Common myeloid progenitor, CD34-positive (primary cell): Measurements from ENCODE around the gene DNAJB7. TPM values are rescaled to one million over a fixed set of nuclear protein-coding genes. Genes with fewer than 3 reads are reported as not detected.

Source experiments
- CTCF ChIA-PET: fragments of 350-600 bp; sonication (Branson Sonifier 250); formaldehyde crosslinking; loops from one replicate; lab custom pipeline; 2021; ENCODE audit warnings: antibody characterized with exemption; lab: Charles Lee
- POLR2A ChIA-PET: fragments of 350-600 bp; sonication (Branson Sonifier 250); formaldehyde crosslinking; loops from one replicate; lab custom pipeline; 2021; ENCODE audit warnings: antibody characterized with exemption; lab: Charles Lee
- DNase-seq, 3 donors: peaks; one replicate each; pipeline versions ENCODE4 v3.0.0 to v3.0.0-alpha.2; 2013
- H3K27ac ChIP-seq, 2 experiments: 1 replicate in 1 of 2; 2 replicates in 1 of 2; pipeline ENCODE4 v1.7.0; 2013; ENCODE audit warnings: inconsistent platforms in 2 of 2, low read length in 2 of 2, mild to moderate bottlenecking in 2 of 2, low read depth in 1 of 2, moderate library complexity in 1 of 2; ENCODE audit not compliant: severe bottlenecking in 2 of 2, insufficient read depth in 1 of 2, poor library complexity in 1 of 2
- H3K27me3 ChIP-seq, 5 experiments: replicated peaks in 2 of 5; 1 replicate in 3 of 5; 2 replicates in 2 of 5; pipeline versions ENCODE4 v1.6.1 to v1.7.0; 2013; ENCODE audit warnings: low read length in 4 of 5, mild to moderate bottlenecking in 2 of 5, moderate library complexity in 2 of 5, inconsistent platforms in 1 of 5; ENCODE audit not compliant: insufficient read depth in 5 of 5, control insufficient read depth in 4 of 5
- H3K36me3 ChIP-seq, 4 experiments: 1 replicate in 2 of 4; 2 replicates in 2 of 4; pipeline versions ENCODE4 v1.6.1 to v1.7.0; 2013; ENCODE audit warnings: low read length in 3 of 4, control low read depth in 1 of 4, mild to moderate bottlenecking in 1 of 4; ENCODE audit not compliant: control insufficient read depth in 4 of 4, insufficient read depth in 4 of 4
- H3K4me1 ChIP-seq, 4 experiments: 1 replicate in 3 of 4; 2 replicates in 1 of 4; pipeline versions ENCODE4 v1.6.1 to v1.7.1; 2013; ENCODE audit warnings: low read length in 3 of 4, mild to moderate bottlenecking in 3 of 4, control low read depth in 1 of 4, inconsistent platforms in 1 of 4, moderate library complexity in 1 of 4; ENCODE audit not compliant: control insufficient read depth in 4 of 4, insufficient read depth in 4 of 4; ENCODE audit errors: control extremely low read depth in 1 of 4
- H3K4me3 ChIP-seq, 7 experiments: 1 replicate in 4 of 7; 2 replicates in 3 of 7; pipeline versions ENCODE4 v1.5.1 to v1.7.0; 2013; ENCODE audit warnings: mild to moderate bottlenecking in 7 of 7, low read length in 6 of 7, moderate library complexity in 6 of 7, inconsistent platforms in 2 of 7, low read depth in 2 of 7, control low read depth in 1 of 7; ENCODE audit not compliant: insufficient read depth in 4 of 7, control insufficient read depth in 1 of 7; ENCODE audit errors: extremely low read depth in 1 of 7
- H3K9me3 ChIP-seq, 5 experiments: 1 replicate in 4 of 5; 2 replicates in 1 of 5; pipeline versions ENCODE4 v1.6.1 to v1.7.1; 2013; ENCODE audit warnings: low read length in 4 of 5, mild to moderate bottlenecking in 2 of 5, inconsistent platforms in 1 of 5, low read depth in 1 of 5, moderate library complexity in 1 of 5; ENCODE audit not compliant: control insufficient read depth in 4 of 5, insufficient read depth in 2 of 5; ENCODE audit errors: control extremely low read depth in 1 of 5
- WGBS: methylation state at CpG from one replicate; pipeline ENCODE4 v1.1.5; 2013; ENCODE audit not compliant: insufficient coverage; 5-methylcytosine and 5-hydroxymethylcytosine counted together
- polyA plus RNA-seq: library from polyadenylated mRNA; unstranded; fragments of 120-200 nt; gene quantifications from one replicate; pipeline ENCODE4 v1.2.1, GENCODE V29; 2013

DNAJB7 gene
- polyA plus RNA-seq: 0.36 TPM

DNA sequence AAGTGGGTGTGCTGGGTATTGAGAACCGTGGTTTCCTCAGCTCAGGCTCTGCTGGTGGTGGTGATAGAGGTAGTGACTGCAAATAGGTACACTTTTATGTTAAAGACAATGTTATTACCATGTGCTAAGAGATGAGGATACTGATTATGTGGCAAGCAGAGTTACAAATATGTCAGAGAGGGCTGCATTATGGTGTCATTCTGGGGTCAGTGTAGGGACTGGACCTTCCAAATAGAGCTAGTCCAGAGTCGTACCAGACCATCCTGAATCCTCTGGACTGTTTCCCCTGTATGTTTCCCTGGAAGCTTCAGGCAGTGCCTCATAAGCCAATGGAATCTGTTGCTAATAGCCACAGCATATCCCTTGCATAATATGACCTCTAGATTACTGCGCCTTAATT lies at the start of gene DNAJB7:
DNAJB7 (minus strand) TSS at position 101 of the 400 bp plus-strand sequence. CDS start 119 bp downstream, outside the sequence.
- ChIA-PET CTCF (interaction anchor here (0.9 to 1.3 kb wide), 2 partner anchors 9 to 37 kb away, joined by 3 to 5 read pairs; no protein-coding TSS in a partner anchor), POLR2A (no interaction called here)
- Histone ChIP-seq H3K27me3 (no peaks in the 10 kb centered on the region), H3K4me3 (no peak within 1 kb of the TSS), H3K27ac (no peak within 1 kb of the TSS), H3K9me3 (no peaks in the 10 kb centered on the region), H3K36me3 (peaks cover 3 to 15% (median 7%) of the 10 kb centered on the region in 4 experiments), H3K4me1 (peaks cover 6 to 17% (median 11%) of the 10 kb centered on the region in 4 experiments)
- DNase-seq: no peak
- 92% methylated on average over 2 of the region's 3 CpGs for WGBS

DNA sequence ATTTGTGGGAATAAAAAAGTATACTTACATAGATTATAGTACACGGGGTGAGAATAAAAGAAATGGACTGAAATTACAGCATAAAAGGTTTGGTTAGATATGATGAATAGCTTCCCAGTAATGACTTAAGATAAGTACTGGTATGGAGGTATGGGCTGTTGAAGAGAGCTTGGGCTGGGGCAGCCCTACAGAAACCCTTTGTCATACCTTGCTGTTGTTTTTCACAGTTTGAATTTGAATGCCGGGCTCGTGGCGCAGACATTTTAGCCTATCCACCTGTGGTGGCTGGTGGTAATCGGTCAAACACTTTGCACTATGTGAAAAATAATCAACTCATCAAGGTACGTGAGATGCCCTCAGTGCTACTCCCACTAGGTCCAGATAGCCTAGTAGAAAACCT lies 47.0 kb upstream of the DNAJB7 start:
- POLR2A ChIA-PET: no interaction called here
- WGBS: 100% methylated on average over 6 of the region's 6 CpGs

DNA sequence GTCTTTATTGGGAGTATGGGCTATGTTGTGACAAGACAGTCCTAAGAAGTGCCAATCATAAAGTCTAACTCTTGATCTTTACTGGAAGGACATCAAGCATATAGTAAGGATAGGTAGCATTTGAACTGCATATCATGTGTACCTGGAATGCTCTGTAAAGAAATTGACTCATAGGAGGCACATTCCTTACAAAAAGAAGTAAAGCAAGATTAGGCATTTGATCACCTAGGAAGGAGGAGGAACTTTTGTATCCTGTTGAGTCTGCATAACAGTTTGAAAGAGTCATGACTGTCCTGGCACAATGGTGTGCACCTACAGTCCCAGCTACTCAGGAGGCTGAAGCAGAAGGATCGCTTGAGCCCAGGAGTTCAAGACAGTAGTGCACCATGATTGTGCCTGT lies 42.2 kb upstream of the DNAJB7 start:
- ChIA-PET POLR2A (no interaction called here), CTCF (interaction anchor here (0.7 to 1.8 kb wide), 2 partner anchors 12 to 221 kb away, joined by 3 to 6 read pairs; no protein-coding TSS in a partner anchor)
- Histone ChIP-seq H3K9me3 (no peaks in the 10 kb centered on the region), H3K36me3 (peaks cover 3 to 6% (median 4%) of the 10 kb centered on the region in 4 experiments), H3K27me3 (no peaks in the 10 kb centered on the region), H3K27ac (no peak overlapping the region), H3K4me1 (no peaks in the 10 kb centered on the region), H3K4me3 (no peak overlapping the region)
- no peak for DNase-seq
- WGBS: 92% methylated on average over 1 of the region's 1 CpG

More for the DNA sequence above, 47.0 kb upstream of the DNAJB7 start:
- Histone ChIP-seq H3K27ac (no peak overlapping the region), H3K27me3 (no peaks in the 10 kb centered on the region), H3K4me3 (no peak overlapping the region), H3K9me3 (no peaks in the 10 kb centered on the region), H3K4me1 (no peaks in the 10 kb centered on the region), H3K36me3 (peaks cover 0 to 20% (median 10%) of the 10 kb centered on the region in 4 experiments)
- no peak for DNase-seq
- CTCF ChIA-PET: interaction anchor here (0.8 to 2.3 kb wide), 6 partner anchors 8 to 51 kb away, joined by 3 to 11 read pairs (median 4); no protein-coding TSS in a partner anchor

DNA sequence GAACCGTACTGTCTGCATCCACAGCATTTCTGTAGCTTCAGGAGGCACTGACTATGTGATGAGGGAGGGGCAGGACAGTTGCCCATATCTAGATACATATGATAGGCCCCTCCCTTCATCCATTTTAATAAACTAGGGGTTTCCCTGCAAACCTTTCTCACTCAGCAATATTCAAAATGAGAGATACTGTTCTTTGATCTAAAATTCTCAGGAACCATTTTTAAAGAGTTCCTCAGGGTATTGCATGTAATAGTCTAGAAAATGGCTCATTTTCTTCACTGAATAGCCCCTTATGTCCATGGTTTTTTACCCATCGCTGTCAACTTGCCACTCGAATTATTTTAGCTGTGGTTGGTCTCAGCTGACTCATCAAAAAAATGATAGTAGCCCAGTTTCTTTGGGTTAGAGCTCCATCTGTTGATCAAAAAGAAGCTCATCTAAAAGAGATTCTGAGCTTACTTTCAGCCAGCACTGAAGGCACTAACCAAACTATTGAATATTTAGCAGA lies 37.0 kb upstream of the DNAJB7 start:
- ChIA-PET CTCF (interaction anchor here (0.9 to 1.8 kb wide), 17 partner anchors 9 to 462 kb away, joined by 3 to 11 read pairs (median 4); partner anchors contain the start of gene DNAJB7), POLR2A (no interaction called here)
- Histone ChIP-seq H3K4me1 (peaks cover 0 to 4% (median 0%) of the 10 kb centered on the region in 4 experiments), H3K9me3 (no peaks in the 10 kb centered on the region), H3K27ac (no peak overlapping the region), H3K4me3 (peak overlapping the region in 2 of 7 experiments; percentile 30 to 46), H3K27me3 (no peaks in the 10 kb centered on the region), H3K36me3 (peaks cover 0 to 3% (median under 1%) of the 10 kb centered on the region in 4 experiments)
- DNase-seq: peak; percentile 67 to 83 (median 80)
- WGBS: 8% methylated on average over 2 of the region's 3 CpGs

DNA sequence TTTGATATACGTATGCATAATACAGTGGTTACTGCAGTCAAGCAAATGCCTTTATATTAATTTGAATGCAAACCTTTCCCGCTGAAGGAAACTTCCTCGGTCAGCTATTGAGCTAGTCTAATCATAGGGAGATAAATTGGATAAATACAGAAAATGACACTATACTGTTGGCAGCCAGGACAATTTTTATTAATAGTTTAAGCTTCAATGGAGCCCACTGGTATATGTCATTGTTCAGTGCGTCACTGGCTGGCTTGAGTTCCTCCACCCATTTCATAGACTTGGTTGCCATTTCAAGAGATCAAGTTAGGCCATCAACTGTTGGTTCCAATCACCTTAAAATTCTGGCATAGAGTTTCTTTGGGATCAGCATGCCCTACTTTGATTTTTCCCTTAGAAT lies 32.5 kb upstream of the DNAJB7 start:
- 92% methylated on average over 3 of the region's 4 CpGs for WGBS
- Histone ChIP-seq H3K27me3 (no peaks in the 10 kb centered on the region), H3K36me3 (peaks cover 2 to 6% (median 3%) of the 10 kb centered on the region in 4 experiments), H3K9me3 (no peaks in the 10 kb centered on the region), H3K4me1 (peaks cover 0 to 4% (median 0%) of the 10 kb centered on the region in 4 experiments), H3K4me3 (no peak overlapping the region), H3K27ac (no peak overlapping the region)
- DNase-seq: no peak
- CTCF ChIA-PET: interaction anchor here (1.2 kb wide), 1 partner anchor 38 kb away, joined by 4 read pairs; the partner anchor contains the start of genes ST13 and XPNPEP3
- POLR2A ChIA-PET: no interaction called here

DNA sequence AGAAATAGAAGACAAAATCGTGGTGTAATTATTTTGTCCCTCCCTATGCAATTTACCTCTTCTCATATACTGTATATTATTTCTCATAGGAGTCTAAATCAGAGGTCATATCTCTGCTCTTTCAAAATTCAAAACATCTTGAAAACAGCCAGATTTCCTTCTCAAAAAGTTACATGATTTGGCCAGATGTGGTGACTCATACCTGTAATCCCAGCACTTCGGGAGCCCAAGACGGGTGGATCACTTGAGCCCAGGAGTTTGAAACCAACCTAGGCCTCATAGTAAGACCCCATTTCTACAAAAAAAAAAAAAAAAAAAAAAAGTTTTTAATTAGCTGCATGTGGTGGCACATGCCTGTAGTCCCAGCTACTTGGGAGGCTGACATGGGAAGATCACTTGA lies 29.0 kb upstream of the DNAJB7 start:
- H3K27ac ChIP-seq: no peak overlapping the region
- 100% methylated on average over 1 of the region's 3 CpGs for WGBS
- ChIA-PET CTCF (interaction anchor here (1.1 to 1.6 kb wide), 4 partner anchors 8 to 25 kb away, joined by 3 to 6 read pairs (median 4); no protein-coding TSS in a partner anchor), POLR2A (no interaction called here)
- no peaks in the 10 kb centered on the region for H3K9me3 ChIP-seq
- no peaks in the 10 kb centered on the region for H3K4me1 ChIP-seq
- no peak overlapping the region for H3K4me3 ChIP-seq
- DNase-seq: no peak
- H3K27me3 ChIP-seq: no peaks in the 10 kb centered on the region
- peaks cover 5 to 29% (median 14%) of the 10 kb centered on the region in 4 experiments for H3K36me3 ChIP-seq

DNA sequence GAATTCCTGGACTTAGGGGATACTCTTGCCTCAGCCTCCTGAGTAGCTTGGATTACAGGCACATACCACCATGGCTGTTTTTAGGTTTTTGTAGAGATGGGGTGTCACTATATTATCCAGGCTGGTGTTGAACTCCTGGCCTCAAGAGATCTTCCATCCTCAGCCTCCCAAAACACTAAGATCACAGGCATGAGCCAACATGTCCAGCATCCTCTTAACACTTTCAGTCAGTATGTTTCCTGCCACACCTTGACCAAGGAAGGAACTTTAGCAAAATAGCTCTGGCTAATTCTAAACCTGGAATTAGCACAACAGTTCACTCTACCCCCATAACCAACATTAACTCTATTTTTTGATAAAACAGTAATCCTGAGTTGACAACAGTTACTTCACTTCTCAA lies 27.2 kb upstream of the DNAJB7 start:
- no peaks in the 10 kb centered on the region for H3K27me3 ChIP-seq
- no peaks in the 10 kb centered on the region for H3K4me1 ChIP-seq
- ChIA-PET POLR2A (no interaction called here), CTCF (interaction anchor here (1.0 kb wide), 1 partner anchor 10 kb away, joined by 4 read pairs; no protein-coding TSS in a partner anchor)
- no peak for DNase-seq
- peaks cover 5 to 29% (median 17%) of the 10 kb centered on the region in 4 experiments for H3K36me3 ChIP-seq
- no peaks in the 10 kb centered on the region for H3K9me3 ChIP-seq
- H3K4me3 ChIP-seq: no peak overlapping the region
- no peak overlapping the region for H3K27ac ChIP-seq
